GM06990 (cell line): Measurements from ENCODE around the gene HOXD4.

Experiments used
- DNase-seq: peaks from one replicate; pipeline ENCODE4 v3.0.0-alpha.2; 2011; ENCODE audit not compliant: insufficient read length; ENCODE audit errors: extremely low read depth
- H3K27me3 ChIP-seq: replicated peaks from 2 replicates; pipeline ENCODE4 v1.6.0; 2011; ENCODE audit warnings: low read length; ENCODE audit not compliant: control insufficient read depth, insufficient read depth
- H3K36me3 ChIP-seq: 2 replicates; pipeline ENCODE4 v1.5.1; 2011; ENCODE audit warnings: low read length; ENCODE audit not compliant: control insufficient read depth, insufficient read depth
- H3K4me3 ChIP-seq: replicated peaks from 2 replicates; pipeline ENCODE4 v1.5.1; 2011; ENCODE audit warnings: low read depth, mild to moderate bottlenecking, control low read depth, low read length
- CTCF ChIP-seq: IDR thresholded peaks from 2 replicates; pipeline ENCODE4 v1.5.1; 2011; ENCODE audit warnings: low read length, control low read depth, mild to moderate bottlenecking, inconsistent platforms; ENCODE audit not compliant: insufficient read depth, poor library complexity, severe bottlenecking

HOXD4 gene

GRCh38 chr2:176199902-176200301, 48.6 kb downstream of the HOXD4 start:
- no peak for TF ChIP-seq CTCF
- no peak overlapping the region for H3K4me3 ChIP-seq
- no peak for DNase-seq
- no peaks in the 10 kb centered on the region for H3K36me3 ChIP-seq
- no peaks in the 10 kb centered on the region for H3K27me3 ChIP-seq

- no peak for TF ChIP-seq CTCF
- no peak overlapping the region for H3K4me3 ChIP-seq
- DNase-seq = no peak
- no peaks in the 10 kb centered on the region for H3K36me3 ChIP-seq
- H3K27me3 ChIP-seq = no peaks in the 10 kb centered on the region
Measured at GRCh38 chr2:176200971-176201370, 49.6 kb downstream of the HOXD4 start.

GRCh38 chr2:176202491-176202890, 51.1 kb downstream of the HOXD4 start:
- H3K36me3 ChIP-seq = no peaks in the 10 kb centered on the region
- no peaks in the 10 kb centered on the region for H3K27me3 ChIP-seq
- no peak overlapping the region for H3K4me3 ChIP-seq
- no peak for TF ChIP-seq CTCF
- no peak for DNase-seq
